GM19397 (cell line): ENCODE measurements around the gene SHOC1.
"Not testable (repeated sequence)": the region's sequence is repeated elsewhere in the genome, so short reads cannot be mapped to it uniquely, and the experiment has no call there.

Experiments
- ATAC-seq: cut with Tn5 transposase; IDR thresholded peaks from one replicate; pipeline ENCODE4 v1.9.1; 2021; ENCODE audit warnings: mild to moderate bottlenecking, moderate library complexity; ENCODE audit not compliant: unreplicated experiment

The SHOC1 gene

DNA sequence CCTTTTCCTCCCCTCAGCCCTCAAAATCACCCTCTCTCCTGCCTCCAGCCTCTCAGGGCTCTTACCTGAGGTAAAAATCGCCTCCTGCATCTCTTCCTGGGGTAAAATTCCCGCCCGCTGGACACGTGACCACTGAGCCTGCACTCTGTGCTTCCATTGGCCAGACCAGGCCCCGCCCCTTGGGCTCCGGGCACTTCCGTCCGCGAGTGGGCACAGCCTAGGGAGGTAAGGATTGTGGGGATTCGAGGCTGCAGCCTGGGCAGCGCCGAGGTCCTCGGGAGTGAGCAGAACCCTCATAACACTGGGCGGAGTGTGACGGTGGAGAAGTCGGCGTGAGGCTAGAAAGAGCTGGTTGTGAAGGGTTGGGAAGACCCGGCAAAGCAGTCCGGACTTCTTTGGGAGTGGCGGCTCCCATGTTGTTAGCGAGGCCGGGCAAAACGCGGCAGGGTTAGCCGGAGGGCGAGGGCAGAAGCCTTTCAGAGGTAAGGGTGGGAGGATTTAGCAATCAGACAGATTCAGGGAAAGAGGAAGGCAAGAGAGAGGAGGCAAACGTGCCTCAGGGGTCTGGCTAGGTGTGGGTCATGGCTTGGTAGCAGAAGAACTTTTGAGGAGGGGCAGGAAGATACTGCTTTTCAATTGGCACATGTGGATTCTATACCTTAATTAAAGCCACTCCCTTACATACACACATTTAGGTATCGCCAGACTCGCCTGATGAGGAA, at the start of gene SHOC1:
Gene SHOC1 (minus strand): TSS at position 103 of the 722 bp plus-strand sequence. CDS start 3,519 bp downstream, outside the sequence.
- no peak for ATAC-seq

DNA sequence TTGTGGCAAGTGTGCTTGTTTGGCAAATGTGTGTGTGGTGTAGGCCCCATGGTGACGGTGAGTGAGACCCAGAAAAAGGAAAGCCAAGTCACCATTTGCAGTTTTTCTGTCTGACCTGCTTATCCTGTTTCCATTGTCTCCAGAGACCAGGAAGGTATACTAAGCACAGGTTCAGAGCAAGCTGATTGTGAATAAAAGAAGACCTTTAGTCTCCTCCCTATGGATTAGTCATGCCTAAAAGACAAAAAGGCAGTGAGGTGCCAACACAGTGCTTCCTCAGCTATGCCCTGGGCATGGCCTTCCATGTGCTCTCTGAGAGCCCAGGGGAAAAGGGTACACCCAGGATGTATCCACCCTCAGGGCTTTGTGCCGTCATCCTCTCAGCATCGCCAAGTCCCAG, 49.2 kb upstream of the SHOC1 start:
- no peak for ATAC-seq

DNA sequence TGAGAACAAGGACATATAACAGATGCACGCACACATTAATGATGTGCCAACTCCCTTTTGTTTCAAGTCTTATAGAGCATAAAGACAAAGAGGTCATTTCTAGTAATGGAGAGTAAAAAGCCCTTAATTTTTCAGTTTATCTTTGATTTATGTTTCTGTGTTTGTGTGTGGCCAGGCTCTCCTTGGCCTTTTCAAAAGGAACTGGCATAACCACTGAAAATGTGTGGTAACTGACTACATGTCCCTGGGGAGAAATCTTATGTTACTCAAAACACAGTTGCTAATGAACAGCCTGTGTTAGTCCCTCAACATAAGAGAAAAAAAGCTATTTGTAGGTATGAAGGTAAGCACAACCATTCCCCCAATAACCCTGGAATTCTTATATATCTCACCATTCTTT, 47.6 kb upstream of the SHOC1 start:
- ATAC-seq = no peak

DNA sequence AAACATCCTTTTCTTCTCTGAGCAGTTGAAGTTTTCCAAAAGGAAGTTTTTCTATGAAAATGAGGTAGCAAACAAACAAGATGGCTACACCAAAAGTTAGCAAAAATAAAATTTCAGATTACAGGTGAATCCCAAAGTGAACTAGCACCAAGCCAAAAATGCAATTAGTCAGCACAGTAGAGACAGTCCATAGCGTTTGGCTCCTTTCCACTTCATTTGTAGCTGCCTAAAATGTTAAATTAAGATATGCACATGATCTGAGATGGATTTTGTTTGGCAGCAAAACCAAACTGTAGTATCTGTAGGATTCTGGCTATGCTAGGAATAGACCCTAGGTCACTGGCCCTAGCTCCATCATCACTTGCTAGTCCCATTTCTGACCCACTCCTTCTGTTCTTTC, 45.7 kb upstream of the SHOC1 start:
- no peak for ATAC-seq

DNA sequence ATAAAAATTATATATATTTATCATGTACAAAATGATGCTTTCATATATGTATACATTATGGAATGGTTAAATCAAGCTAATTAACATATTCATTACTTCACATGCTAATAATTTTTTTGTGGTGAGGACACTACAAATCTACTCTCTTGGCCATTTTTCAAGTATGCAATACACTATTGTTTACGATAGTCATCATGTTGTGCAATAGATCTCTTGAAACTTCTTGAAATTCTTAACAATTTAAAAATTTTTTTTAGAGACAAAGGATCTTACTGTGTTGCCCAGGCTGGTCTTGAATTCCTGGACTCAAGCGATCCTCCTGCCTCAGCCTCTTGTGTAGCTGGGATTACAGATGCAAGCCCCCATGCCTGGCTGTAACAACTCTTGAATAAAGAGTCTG, 45.2 kb upstream of the SHOC1 start:
- no peak for ATAC-seq

DNA sequence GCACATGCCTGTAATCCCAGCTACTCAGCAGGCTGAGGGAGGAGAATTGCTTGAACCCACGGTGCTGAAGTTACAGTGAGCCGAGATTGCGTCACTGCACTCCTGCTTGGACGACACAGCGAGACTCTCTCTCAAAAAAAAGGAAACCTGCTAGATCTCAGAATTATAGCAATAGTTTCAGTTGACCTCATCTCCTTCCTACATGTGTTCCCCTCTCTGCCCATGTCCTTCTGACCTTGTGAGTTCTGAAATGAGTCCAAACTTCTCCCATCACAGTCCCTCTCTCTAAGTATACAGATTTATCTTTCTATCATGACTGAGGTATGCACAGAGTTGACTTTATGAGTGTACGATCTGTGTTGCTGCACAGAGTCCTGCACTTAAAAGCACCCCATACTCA, 44.6 kb upstream of the SHOC1 start:
- ATAC-seq = no peak

DNA sequence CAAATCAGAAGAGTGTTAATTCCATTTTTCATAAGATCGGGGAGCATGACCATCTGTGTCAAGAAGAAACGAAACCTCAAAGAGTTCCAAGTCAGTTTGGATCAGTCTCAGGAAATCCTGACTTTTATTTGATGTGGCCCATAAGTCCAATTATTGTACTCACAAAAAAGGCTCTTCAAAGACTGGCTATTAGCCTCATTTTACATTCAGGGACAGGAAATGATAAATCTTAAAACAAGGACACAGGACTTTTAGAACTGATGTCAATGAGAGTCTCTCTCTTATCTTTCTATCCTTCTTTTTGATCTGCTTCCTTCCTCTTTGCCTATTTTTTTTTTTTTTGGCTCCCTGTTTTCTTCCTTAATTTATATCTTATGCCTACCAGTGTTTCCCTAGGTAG, 43.7 kb upstream of the SHOC1 start:
- no peak for ATAC-seq

DNA sequence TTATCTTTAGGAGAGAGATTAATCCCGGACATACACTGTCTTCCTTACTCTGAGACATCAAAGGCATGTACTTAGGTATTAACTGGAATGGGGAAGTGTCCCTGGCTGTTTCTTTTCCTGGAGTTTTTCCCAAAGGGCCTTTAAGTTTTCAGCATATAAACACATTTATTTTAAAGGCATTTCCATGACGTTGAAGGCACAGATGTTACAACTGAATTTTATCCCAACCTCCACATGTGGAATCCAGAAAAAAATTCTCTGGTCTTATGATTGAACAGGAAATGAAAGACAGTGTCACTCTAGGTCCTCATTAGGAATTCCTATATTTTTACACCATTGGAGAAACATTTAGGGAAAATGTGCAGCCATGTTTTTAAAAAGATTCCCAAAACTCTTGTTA, 41.6 kb upstream of the SHOC1 start:
- ATAC-seq = no peak

DNA sequence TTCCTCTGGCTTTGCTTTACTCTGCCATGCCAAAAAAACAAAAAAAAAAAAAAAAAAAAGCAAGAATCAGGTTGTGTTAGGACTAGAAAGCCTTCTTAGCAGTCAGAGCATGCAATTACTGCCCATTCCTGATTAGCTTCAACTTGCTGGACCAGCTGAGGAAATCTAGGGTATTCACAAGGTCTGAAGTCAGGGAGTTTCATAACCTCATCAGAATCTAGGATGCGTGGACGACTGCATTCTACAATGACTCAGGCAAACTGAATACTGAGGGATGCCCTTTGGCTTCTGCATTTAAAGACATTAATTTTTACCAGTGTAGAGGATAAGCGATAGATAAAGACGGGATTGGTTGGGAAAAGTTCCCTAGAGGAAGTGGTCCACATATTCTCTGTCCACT, 39.2 kb upstream of the SHOC1 start:
- ATAC-seq = no peak

DNA sequence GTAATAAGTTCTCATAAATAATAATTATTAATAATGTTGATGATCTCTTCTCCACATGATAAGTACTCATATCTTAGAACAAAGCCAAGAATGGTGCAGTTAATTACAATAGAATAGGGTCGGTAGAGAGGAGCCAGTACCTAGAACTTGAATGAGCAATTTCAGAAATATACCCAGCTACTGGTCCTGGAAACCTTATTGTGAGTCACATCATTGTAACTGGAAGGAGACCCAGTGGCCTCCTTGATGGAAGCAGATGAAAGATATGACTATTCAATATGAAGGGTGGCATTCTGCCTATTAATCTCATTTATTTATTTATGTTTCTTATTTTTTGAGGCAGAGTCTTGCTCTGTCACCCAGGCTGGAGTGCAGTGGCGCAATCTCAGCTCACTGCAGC, 37.7 kb upstream of the SHOC1 start:
- no peak for ATAC-seq

DNA sequence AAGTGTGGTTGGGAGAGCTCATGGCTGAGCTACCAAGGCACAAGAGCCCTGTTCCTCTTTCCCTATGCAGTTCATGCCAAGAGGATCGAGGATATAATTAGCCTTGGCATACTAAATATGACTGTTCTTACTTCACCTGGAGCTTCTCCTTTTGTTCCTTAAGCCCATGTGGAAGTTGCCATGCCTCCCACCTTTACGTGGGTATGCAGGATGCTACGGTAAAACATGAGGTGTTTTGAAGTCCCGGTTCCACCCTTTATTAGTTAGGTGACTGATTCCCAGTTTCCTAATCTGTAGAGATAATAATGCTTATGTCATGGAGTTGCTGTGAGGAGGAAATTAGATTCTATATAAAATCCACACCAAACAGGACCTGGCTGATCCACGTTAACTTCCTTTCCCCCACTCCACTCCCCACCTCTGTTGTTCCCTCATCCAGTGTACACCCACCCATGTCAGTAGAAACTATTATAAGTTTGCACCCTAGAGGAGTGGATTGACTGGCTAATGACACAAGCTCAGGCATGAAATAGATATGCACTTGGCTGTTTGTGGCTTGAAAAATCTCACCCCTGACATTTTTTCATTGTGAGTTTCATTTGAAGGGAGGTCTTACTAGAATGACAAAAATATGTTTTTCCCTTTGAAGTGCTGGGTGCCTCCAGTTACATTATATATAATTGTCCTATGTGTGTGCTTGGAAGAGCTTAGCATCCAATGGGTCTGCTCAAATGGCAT, 36.8 kb upstream of the SHOC1 start:
- no peak for ATAC-seq

DNA sequence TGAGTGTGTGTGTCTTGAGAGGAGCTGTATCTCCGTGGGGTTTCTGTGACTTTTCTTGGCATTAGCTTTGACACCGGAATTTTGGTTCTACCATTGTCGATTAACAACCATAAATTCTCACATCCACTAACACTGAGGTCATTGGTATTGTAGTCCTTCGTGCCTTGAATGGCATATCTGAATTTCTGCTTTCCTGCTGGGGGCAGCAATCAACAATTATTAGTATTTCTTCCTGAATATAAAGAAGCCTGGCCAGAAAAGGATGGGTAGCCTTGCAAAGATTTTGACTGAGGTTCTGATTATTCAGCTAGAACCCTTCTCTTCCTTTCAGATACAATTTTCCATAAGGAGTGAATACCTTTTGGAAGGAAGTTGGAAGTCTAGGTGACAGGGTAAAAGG, 33.5 kb upstream of the SHOC1 start:
- ATAC-seq = no peak

DNA sequence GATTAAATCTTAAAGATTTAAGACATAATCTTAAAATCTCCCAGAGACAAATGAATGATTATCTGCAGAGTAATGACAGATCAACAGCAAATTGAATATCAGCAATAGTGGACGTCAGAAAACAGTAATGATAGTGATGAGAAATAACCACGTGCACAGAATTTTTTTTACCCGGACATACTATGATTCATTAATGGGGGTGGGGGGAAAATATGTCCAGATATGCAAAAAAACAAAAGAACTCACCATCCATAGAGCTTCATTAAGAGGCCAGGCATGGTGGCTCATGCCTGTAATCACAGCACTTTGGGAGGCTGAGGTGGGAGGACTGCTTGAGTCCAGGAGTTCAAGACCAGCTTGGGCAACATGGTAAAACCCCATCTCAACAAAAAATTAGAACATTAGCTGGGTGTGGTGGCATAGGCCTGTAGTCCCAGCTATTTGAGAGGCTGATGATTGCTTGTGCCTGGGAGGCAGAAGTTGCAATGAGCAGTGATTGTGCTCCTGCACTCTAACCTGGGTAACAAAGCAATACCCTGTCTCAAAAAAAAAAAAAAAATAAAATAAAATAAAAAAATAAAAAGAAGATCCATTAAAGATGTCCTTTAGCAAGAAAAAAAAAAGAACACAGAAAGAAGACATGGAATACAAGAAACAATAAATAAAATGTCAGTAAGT, 30.9 kb upstream of the SHOC1 start:
- no peak for ATAC-seq

DNA sequence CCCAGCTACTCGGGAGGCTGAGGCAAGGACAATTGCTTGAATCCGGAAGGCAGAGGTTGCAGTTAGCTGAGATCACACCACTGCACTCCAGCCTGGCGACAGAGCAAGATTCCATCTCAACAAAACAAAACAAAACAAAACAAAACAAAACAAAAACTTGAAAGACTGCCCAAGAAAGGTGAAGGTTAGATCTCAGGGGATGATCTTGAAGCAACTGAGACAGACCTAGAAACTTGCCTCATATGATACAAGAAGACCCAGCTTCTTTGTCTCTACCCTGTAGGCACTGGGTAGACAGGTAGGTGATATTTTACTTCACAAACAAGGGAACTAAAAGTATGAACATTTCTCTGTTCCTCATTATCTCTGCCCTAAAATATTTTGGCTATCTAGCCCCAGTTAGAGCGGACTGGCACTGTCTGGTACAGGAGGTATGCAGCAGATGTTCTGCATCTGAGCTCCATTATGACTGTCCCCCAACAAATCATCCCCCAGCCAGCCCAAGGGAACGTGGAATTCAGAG, 26.3 kb upstream of the SHOC1 start:
- no peak for ATAC-seq

DNA sequence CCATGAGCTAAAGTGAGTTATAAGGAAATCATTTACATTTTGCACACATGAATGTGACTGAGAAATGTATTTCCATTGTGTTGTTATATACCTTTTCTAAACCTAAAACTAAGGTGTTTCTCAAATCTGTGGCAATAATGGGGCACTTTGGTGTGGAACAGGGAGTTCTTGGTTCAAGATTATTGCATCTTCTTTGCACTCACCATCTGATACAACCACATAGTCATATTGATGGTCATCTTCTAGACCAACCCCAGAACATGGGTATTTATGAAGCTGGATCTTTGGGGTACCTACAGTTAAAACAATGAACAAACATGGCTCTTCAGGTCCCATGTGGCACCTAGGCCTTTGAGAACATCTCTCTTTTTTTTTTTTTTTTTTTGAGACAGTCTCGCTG, 24.6 kb upstream of the SHOC1 start:
- no peak for ATAC-seq

DNA sequence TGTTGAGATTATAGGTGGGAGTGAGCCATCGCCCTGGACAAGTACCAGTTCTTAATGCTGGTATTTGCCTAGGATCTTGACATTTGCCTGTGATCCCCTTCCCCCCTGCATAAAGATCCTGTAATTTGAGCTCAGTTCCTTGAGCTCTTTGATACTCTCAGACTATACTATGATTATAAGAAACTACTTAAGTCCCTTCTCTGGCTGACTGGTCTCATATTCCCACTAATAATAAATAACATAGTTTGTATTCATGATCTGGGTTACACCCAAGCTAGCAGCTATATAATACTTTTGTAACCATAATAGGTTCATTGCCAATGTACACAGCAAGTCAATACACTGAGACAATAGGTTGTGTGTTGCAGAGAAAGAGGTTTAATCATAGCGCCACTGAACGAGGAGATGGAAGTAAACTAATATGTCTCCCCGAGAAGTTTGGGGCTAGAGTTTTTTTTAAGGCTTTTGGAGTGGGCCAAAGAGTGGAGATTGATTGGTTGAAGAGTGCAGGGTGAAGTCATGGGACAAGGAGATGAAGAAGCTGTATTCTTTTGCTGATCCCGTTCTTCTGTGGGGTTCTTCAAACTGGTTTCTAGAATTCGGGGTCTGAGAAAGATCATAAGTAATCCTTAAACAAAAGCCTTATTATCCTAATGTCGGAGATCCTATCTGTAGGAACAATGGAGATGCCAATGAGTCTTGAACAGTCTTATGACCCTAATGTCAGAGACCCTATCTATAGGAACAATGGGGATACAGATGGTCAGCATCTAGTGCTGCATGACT, 20.7 kb upstream of the SHOC1 start:
- ATAC-seq = no peak

DNA sequence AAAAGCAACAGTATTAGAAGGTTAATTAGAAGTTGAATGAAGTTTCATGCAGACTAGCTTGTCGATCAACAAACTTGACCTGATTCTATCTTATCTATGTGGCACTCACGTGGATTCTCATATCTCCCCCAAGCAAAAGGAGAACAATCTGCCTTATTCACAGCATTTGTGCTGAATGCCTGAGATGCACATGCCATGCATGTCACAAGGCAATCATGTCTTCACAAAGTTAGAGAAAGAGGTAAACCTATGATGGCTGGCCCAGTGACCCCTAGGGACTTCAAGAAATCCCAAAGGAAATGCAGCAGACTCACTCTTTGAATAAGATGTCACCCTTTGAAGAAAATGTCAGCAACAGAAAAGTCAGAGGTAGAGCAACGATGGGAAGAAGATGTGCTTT, 17.6 kb upstream of the SHOC1 start:
- ATAC-seq = no peak

DNA sequence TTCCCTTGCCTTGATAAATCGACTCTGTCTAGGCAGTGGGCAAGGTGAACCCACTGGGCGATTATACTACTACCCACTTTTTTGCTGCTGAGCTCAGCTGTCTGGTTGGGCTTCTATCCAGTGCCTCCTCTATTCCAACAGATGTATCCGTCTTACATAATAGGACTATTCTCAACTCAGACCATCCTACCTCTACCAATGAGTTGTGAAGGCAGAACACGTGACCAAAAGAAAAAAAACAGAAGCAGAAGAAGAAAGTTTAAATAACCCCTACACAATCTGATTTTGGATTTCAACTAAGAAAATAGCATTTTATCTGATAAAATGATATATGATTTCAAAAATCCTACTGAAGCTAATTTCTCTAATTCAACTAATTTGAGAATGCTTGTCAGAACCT, 16.2 kb upstream of the SHOC1 start:
- no peak for ATAC-seq

DNA sequence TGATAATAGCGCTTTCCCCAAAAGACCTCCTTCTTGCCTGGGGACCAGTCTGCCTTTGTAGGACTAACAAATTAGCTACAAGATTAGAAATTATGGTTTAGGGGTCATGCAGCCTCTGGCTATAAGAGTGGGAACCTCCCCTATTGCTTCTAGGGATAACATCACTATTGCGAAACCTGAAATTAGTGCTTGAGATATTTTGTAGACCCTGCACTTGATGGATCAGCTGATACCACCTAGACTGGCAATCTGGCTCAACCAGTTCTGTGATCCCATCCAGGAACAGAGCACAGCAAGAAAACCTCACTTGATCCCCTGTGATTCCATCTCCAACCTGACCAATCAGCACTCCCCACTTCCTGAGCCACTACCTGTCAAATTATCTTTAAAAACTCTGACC, 15.7 kb upstream of the SHOC1 start:
- not testable (repeated sequence) for ATAC-seq

DNA sequence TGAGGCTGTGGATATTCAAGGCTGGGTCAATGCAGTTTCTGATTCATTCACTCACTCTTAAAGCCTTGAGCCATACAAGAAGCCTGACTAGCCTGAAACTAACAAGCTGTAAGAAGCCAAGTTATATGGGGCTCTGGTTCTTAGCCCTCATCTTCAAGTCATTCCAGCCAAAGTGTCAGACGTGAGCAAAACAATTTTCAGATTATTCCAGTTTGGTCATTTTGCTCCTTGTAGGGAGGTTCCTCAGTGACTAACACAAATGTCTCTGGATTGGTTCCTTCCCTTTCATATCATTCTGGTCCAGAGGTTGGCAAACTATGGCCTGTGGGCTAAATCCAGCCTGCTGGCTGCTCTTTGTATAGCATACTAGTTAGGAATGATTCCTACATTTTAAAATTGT, 12.5 kb upstream of the SHOC1 start:
- no peak for ATAC-seq

DNA sequence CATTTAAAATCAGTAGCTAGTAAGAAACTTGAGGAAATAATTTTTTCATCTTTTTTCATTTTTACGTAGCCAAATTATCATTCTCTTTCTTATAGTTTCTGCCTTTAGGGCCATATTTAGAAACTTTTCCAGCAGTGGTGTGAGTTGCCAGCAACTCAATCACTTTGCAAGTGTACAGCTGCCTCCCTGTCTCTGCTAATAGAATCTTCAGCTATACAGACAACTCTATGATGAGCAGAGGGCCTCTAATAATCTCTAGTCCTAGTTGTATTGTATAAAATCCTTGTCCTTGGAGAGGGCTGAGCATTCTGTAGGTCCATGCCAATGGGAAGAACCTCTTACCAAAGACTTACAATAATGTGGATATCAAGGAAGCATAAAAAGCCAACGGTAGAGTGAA, 11.5 kb upstream of the SHOC1 start:
- ATAC-seq = no peak
